IPS DF 4.7 (cell line): ENCODE results near the gene PHKB.
"Not testable (repeated sequence)": the region's sequence is repeated elsewhere in the genome, so short reads cannot be mapped to it uniquely, and the experiment has no call there.

Source experiments
- DNase-seq: peaks from one replicate; pipeline ENCODE4 v3.0.0-alpha.2; 2013; ENCODE audit warnings: low spot score; ENCODE audit errors: extremely low read depth

PHKB gene

DNA sequence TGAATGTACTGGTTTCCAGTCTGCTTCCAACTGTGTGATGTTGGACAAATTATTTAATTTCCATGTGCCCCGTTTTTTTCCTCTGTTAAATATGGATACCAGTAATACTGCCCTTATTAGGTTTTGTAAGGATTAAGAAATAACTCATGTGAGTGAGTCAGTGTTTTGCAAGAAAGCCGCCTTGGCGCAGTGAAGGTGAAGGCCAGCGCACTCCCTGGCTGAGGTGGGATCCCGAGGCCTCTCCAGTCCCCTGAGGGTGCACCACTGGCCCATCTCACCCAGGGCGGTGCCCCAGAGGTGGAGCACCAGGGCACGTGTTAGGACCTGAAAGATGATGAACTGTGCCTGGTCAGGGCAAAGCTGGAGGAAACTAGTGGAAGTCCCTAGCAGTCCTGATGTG lies 43.5 kb downstream of the PHKB start:
- no peak for DNase-seq

DNA sequence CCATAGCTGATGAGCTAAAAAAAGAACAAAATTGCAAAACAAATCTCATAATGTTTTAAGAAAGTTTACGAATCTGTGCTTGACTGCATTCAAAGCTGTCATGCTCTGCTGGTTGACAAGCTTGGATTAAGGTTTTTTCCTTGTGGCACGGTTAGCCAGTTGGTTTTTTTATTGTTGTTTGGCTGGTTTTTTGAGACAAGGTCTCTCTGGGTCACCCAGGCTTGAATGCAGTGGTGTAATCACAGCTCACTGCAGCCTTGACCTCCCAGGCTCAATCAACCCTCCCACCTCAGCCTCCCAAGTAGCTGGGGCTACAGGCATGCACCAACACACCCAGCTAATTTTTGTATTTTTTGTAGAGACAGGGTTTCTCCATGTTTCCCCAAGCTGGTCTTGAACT lies 45.7 kb downstream of the PHKB start:
- no peak for DNase-seq

DNA sequence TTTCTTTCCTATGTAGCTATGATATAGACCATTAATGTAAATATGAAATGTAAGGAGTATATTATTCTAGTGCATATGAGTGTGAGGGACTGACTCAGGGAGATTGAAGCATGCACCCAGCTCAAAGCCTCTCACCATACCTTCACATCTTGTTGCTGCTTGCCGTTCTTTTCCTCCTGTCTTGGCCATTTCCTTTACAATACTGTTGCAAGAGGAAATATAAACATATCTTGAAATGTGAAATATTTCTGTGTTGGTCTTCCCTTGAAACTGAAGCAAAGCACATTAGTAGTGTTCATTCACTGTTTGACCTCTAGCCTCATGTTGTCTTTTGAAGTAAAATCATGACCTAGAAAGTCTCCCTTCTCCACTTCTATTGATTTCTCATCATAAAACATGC lies 46.6 kb downstream of the PHKB start:
- DNase-seq, result no peak

GRCh38 chr16:47511882-47512281 lies 50.8 kb downstream of the PHKB start:
- no peak for DNase-seq

DNA sequence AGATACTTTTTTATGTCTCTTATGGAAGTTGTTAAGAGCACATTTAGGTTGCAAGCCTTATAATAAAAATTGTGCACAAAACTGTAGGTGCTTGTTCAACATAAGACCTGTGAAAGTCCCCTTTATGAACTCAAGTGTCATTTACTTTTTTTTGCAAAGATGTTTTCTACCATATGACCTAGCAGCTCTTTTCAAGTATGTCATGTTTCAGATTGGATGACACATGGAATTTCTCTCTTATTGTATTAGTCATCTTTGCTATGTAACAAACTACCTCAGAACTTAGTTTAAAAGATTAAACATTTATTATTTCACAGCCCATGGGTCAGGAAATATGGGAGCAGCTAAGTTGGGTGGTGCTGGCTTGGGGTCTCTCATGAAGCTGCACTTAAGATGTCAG lies 57.9 kb downstream of the PHKB start:
- no peak for DNase-seq

GRCh38 chr16:47519546-47519945 lies 58.4 kb downstream of the PHKB start:
- no peak for DNase-seq

DNA sequence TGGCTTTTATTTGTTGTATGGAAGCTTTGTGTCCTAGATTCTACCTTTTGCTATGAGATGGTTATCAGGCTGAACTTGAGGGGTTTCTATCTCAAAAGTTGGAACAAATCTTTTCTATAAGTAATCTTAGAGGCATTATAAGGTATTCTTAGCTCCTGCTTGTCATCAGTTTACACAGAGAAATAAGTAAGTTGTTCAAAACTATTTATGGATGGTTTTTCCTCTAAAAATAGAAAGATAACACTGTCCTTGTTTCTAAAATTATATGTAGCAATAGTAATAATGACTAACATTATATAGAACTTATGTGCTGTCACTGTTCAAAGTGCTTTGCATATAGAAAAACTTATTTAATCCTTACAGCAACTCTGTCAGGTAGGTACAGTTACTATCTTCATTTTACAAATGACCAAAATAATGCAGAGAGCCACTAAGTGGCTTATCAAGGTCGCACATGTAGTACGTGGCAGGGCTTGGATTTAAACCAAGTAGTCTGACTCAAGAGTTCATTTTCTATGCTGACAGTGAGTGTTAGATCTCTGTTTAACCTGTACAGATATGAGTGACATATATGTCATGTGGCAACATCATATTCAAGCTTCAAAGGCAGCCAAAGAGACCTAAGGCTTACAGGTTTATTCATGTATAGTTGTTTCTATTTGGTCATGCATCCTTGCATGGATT lies 59.0 kb downstream of the PHKB start:
- no peak for DNase-seq

DNA sequence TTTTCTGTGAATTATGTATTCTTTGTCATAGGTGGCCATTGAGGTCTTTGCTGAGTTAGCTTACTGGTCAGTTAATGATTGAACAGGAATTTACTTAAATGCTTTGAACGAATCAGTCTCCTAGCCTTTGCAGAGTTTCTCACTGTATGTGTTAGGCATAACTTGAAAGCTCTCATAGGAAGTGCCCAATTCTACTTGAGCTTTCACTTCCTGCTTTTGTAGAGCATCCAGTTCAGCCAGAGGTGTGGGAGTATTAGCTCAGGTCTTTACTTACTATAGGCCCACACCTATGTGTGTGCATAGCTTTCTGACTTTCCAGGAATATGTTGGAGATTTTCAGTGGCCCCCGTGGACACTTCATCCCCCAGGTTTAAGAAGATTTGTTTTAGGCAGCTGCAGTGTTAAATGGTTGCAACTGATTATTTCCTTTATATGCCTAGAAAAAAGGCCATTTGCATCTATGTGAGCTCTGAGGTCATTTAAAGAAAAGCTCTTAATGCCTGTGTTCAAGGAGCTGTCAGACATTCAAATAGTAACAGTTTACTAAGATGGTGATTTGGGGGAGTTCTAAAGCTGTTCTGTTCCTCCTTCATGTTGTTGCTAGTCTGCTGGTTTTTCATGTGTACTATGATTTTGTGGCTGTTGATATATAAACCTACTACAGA lies 62.3 kb downstream of the PHKB start:
- DNase-seq, result no peak

GRCh38 chr16:47524007-47524405 lies 62.9 kb downstream of the PHKB start:
- no peak for DNase-seq

- no peak for DNase-seq
Observed at GRCh38 chr16:47528431-47528830, 67.3 kb downstream of the PHKB start.

DNA sequence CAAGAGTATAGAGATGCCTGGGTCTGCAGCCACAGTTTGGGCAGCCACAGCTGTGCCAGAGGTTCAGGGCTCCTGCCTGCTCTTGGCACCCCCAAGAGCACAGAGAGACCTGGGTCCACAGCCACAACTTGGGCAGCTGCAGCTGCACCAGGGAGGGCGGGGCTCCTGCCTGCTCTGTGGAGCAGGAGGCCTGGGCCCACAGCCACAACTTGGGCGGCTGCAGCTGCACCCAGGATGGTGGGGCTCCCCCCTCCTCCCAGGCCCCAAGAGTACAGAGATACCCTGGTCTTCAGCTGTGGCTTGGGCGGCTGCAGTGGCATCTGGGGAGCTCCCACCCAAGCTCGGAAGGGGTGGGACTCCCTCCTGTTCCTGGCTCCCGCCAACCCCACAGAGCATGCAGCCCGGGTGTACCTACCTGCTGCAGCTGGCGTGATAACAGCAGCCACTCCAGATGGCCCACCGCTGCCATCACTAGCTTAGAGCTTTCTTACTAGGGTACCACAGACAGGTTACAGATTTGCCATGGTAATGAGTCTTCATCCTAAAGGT lies 72.7 kb downstream of the PHKB start:
- DNase-seq, result no peak

- DNase-seq, result no peak
Observed at GRCh38 chr16:47538472-47538871, 77.3 kb downstream of the PHKB start.

GRCh38 chr16:47539707-47540670 lies 78.9 kb downstream of the PHKB start:
- not testable (repeated sequence) for DNase-seq

GRCh38 chr16:47541135-47541534 lies 80.0 kb downstream of the PHKB start:
- DNase-seq, result not testable (repeated sequence)

DNA sequence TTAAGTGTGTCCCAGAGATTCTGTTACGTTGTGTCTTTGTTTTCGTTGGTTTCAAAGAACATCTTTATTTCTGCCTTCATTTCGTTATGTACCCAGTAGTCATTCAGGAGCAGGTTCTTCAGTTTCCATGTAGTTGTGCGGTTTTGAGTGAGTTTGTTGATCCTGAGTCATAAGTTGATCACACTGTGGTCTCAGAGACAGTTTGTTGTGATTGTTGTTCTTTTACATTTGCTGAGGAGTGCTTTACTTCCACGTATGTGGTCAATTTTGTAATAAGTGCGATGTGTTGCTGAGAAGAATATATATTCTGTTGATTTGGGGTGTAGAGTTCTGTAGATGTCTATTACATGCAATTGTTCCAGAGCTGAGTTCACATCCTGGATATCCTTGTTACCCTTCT lies 83.1 kb downstream of the PHKB start:
- DNase-seq, result not testable (repeated sequence)

DNA sequence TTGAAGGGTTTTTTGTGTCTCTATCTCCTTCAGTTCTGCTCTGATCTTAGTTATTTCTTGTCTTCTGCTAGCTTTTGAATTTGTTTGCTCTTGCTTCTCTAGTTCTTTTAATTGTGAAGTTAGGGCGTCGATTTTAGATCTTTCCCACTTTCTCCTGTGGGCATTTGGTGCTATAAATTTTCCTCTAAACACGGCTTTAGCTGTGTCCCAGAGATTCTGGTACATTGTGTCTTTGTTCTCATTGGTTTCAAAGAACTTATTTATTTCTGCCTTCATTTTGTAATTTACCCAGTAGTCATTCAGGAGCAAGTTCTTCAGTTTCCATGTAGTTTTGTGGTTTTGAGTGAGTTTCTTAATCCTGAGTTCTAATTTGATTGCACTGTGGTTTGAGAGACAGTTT lies 90.1 kb downstream of the PHKB start:
- DNase-seq, result not testable (repeated sequence)

DNA sequence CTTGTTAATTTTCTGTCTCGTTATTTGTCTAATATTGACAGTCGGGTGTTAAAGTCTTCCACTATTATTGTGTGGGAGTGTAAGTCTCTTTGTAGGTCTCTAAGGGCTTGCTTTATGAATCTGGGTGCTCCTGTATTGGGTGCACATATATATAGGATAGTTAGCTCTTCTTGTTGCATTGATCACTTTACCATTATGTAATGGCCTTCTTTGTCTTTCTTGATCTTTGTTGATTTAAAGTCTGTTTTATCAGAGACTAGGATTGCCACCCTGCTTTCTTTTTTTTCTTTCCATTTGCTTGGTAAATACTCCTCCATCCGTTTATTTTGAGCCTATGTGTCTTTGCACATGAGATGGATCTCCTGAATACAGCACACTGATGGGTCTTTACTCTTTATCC lies 90.6 kb downstream of the PHKB start:
- DNase-seq, result not testable (repeated sequence)

DNA sequence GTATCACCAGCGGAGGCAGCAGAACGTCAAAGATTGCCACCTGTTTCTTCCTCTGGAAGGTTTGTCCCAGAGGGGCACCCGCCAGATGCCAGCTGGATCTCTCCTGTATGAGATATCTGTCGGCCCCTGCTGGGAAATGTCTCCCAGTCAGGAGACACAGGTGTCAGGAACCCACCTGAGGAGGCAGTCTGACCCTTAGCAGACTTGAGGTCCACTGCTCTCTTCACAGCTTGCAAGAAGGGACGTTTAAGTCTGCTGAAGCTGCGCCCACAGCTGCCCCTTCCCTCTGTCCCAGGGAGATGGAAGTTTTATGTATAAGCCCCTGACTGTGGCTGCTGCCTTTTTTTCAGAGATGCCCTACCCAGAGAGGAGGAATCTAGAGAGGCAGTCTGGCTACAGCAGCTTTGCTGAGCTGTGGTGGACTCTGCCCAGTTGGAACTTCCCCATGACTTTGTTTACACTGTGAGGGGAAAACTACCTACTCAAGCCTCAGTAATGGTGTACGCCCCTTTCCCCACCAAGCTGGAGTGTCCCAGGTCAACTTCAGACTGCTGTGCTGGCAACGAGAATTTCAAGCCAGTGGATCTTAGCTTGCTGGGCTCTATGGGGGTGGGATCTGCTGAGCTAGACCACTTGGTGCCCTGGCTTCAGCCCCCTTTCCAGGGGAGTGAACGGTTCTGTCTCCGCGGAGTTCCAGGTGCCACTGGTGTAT lies 92.9 kb downstream of the PHKB start:
- no peak for DNase-seq

DNA sequence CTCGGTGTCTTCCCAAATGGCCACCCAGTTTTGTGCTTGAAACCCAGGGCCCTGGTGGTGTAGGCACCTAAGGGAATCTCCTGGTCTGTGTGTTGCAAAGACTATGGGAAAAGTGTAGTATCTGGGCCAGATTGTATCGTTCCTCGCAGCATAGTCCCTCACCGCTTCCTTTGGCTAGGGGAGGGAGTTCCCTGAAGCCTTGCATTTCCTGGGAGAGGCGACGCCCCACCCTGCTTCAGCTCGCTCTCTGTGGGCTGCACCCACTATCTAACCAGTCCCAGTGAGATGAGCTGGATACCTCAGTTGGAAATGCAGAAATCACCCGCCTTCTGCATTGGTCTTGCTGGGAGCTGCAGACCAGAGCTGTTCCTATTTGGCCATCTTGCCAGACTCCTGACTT lies 93.5 kb downstream of the PHKB start:
- not testable (repeated sequence) for DNase-seq

- no peak for DNase-seq
Observed at GRCh38 chr16:47561286-47561685, 100.2 kb downstream of the PHKB start.

GRCh38 chr16:47562366-47562765 lies 101.2 kb downstream of the PHKB start:
- no peak for DNase-seq
